Measurements from ENCODE around the gene DAB2IP.

DAB2IP gene

GRCh38 chr9:121674952-121675351 is 23.5 kb downstream of the DAB2IP start:
- Histone ChIP-seq H3K36me3 (ENCODE audit: insufficient read depth, low read length) (no peaks in the 10 kb centered on the region), H4K20me1 (ENCODE audit: insufficient read depth, low read length) (no peaks in the 10 kb centered on the region), H3K4me3 (ENCODE audit: low read depth in 1 of 2, low read length in 2 of 2) (no peak overlapping the region), H3K4me2 (ENCODE audit: insufficient read depth, low read length) (no peak overlapping the region), H3K9me3 (ENCODE audit: insufficient read depth, low read length, severe bottlenecking) (no peaks in the 10 kb centered on the region), H3K9ac (ENCODE audit: low read depth, low read length) (no peak overlapping the region), H3K27me3 (ENCODE audit: insufficient read depth, low read length, poor library complexity) (peaks cover 3% of the 10 kb centered on the region), H3K4me1 (ENCODE audit: insufficient read depth, low read length) (no peaks in the 10 kb centered on the region), H3K27ac (ENCODE audit: low read length) (no peak overlapping the region), H2AFZ (ENCODE audit: low read depth, low read length) (no peak overlapping the region), H3K79me2 (ENCODE audit: insufficient read depth, low read length) (no peaks in the 10 kb centered on the region)
- no peak for DNase-seq
- ATAC-seq (ENCODE audit: insufficient read depth, low read depth): no peak
- TF ChIP-seq, protein P1, sequence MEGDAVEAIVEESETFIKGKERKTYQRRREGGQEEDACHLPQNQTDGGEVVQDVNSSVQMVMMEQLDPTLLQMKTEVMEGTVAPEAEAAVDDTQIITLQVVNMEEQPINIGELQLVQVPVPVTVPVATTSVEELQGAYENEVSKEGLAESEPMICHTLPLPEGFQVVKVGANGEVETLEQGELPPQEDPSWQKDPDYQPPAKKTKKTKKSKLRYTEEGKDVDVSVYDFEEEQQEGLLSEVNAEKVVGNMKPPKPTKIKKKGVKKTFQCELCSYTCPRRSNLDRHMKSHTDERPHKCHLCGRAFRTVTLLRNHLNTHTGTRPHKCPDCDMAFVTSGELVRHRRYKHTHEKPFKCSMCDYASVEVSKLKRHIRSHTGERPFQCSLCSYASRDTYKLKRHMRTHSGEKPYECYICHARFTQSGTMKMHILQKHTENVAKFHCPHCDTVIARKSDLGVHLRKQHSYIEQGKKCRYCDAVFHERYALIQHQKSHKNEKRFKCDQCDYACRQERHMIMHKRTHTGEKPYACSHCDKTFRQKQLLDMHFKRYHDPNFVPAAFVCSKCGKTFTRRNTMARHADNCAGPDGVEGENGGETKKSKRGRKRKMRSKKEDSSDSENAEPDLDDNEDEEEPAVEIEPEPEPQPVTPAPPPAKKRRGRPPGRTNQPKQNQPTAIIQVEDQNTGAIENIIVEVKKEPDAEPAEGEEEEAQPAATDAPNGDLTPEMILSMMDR (IDR thresholded peaks at IDR 0.05; ENCODE audit: borderline replicate concordance, extremely low read depth, low read length, poor library complexity, severe bottlenecking): no peak
- TF ChIP-seq EZH2 (IDR thresholded peaks at IDR 0.05; ENCODE audit: borderline replicate concordance, low read depth, low read length, severe bottlenecking): no peak

DNA sequence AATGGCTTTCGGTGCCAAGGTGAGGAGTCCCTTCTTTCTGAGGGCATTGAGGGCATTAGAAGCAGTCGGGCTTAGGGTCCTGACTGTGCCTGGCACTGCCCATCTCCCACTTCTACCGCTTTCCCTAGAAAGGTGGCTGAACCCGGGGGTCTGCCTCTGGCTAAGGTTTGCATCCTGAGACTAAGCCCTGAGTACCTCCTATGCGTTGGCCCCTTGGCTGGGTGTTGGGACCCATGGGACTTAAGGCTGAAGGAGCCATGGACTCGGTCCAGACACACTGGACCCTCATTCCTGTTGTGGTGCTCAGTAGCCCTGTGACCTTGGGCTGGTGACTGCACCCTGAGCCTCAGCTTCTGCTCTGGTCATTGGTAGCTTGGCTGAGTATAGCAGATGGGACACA is 23.9 kb downstream of the DAB2IP start:
- no peak overlapping the region for H3K27ac ChIP-seq (ENCODE audit: low read length)
- H3K4me2 ChIP-seq (ENCODE audit: insufficient read depth, low read length): no peak overlapping the region
- ATAC-seq (ENCODE audit: insufficient read depth, low read depth) (no peak), DNase-seq (no peak)
- H3K4me3 ChIP-seq (ENCODE audit: low read depth in 1 of 2, low read length in 2 of 2): no peak overlapping the region
- H3K27me3 ChIP-seq (ENCODE audit: insufficient read depth, low read length, poor library complexity): peaks cover 3% of the 10 kb centered on the region
- H3K9ac ChIP-seq (ENCODE audit: low read depth, low read length): no peak overlapping the region
- H3K79me2 ChIP-seq (ENCODE audit: insufficient read depth, low read length): no peaks in the 10 kb centered on the region
- no peaks in the 10 kb centered on the region for H3K9me3 ChIP-seq (ENCODE audit: insufficient read depth, low read length, severe bottlenecking)
- H3K36me3 ChIP-seq (ENCODE audit: insufficient read depth, low read length): no peaks in the 10 kb centered on the region
- H3K4me1 ChIP-seq (ENCODE audit: insufficient read depth, low read length): no peaks in the 10 kb centered on the region
- no peak for TF ChIP-seq EZH2 (IDR thresholded peaks at IDR 0.05; ENCODE audit: borderline replicate concordance, low read depth, low read length, severe bottlenecking)
- TF ChIP-seq, protein P1 (IDR thresholded peaks at IDR 0.05; ENCODE audit: borderline replicate concordance, extremely low read depth, low read length, poor library complexity, severe bottlenecking): no peak
- H2AFZ ChIP-seq (ENCODE audit: low read depth, low read length): no peak overlapping the region
- H4K20me1 ChIP-seq (ENCODE audit: insufficient read depth, low read length): no peaks in the 10 kb centered on the region

- Histone ChIP-seq H2AFZ (ENCODE audit: low read depth, low read length) (no peak overlapping the region), H3K4me2 (ENCODE audit: insufficient read depth, low read length) (no peak overlapping the region), H3K27ac (ENCODE audit: low read length) (no peak overlapping the region), H3K4me3 (ENCODE audit: low read depth in 1 of 2, low read length in 2 of 2) (no peak overlapping the region), H3K79me2 (ENCODE audit: insufficient read depth, low read length) (no peaks in the 10 kb centered on the region), H3K36me3 (ENCODE audit: insufficient read depth, low read length) (no peaks in the 10 kb centered on the region), H4K20me1 (ENCODE audit: insufficient read depth, low read length) (no peaks in the 10 kb centered on the region), H3K4me1 (ENCODE audit: insufficient read depth, low read length) (no peaks in the 10 kb centered on the region), H3K27me3 (ENCODE audit: insufficient read depth, low read length, poor library complexity) (peaks cover 3% of the 10 kb centered on the region), H3K9ac (ENCODE audit: low read depth, low read length) (no peak overlapping the region), H3K9me3 (ENCODE audit: insufficient read depth, low read length, severe bottlenecking) (no peaks in the 10 kb centered on the region)
- ATAC-seq (ENCODE audit: insufficient read depth, low read depth): no peak
- TF ChIP-seq, protein P1 (IDR thresholded peaks at IDR 0.05; ENCODE audit: borderline replicate concordance, extremely low read depth, low read length, poor library complexity, severe bottlenecking): no peak
- TF ChIP-seq EZH2 (IDR thresholded peaks at IDR 0.05; ENCODE audit: borderline replicate concordance, low read depth, low read length, severe bottlenecking): no peak
- DNase-seq: no peak
Measured at GRCh38 chr9:121675969-121676822, 24.8 kb downstream of the DAB2IP start.

Data from DND-41 (cell line).